HG02588 (cell line): ENCODE results near the gene MAGEA11.
"Not testable (repeated sequence)": the region's sequence is repeated elsewhere in the genome, so short reads cannot be mapped to it uniquely, and the experiment has no call there.

ENCODE experiments used
- ATAC-seq: cut with Tn5 transposase; IDR thresholded peaks from one replicate; pipeline ENCODE4 v1.9.1; 2021; ENCODE audit warnings: mild to moderate bottlenecking, moderate library complexity; ENCODE audit not compliant: unreplicated experiment

MAGEA11 gene

GRCh38 chrX:149717803-149718202 is 5.9 kb downstream of the MAGEA11 start:
- no peak for ATAC-seq

DNA sequence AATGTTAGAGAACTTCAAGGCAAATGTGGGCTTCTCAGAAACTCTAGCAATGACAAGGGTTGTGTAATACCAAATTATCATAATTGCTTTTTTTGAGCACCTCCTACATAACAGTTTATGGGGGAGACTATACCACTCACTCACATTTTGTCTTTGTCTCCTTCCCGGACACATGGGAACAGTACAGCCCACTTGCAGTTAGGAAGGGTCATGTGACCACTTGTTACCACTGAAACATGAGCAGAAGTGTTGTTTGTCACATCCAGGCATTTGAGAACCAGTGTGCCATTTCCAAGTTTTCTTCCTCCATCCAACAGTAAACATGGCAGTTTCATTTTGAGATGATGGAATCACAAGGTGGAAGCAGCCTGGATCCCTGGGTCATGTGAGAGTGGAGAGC is 6.9 kb downstream of the MAGEA11 start:
- ATAC-seq: no peak

GRCh38 chrX:149720021-149720689 is 8.3 kb downstream of the MAGEA11 start:
- no peak for ATAC-seq

GRCh38 chrX:149721241-149721640 is 9.4 kb downstream of the MAGEA11 start:
- not testable (repeated sequence) for ATAC-seq

- no peak for ATAC-seq
These were observed 9.9 kb downstream of the MAGEA11 start for GRCh38 chrX:149721778-149722177.

GRCh38 chrX:149723583-149724118 is 11.8 kb downstream of the MAGEA11 start:
- ATAC-seq: not testable (repeated sequence)

GRCh38 chrX:149727308-149727707 is 15.4 kb downstream of the MAGEA11 start:
- not testable (repeated sequence) for ATAC-seq

GRCh38 chrX:149742269-149742668 is 30.4 kb downstream of the MAGEA11 start:
- not testable (repeated sequence) for ATAC-seq

DNA sequence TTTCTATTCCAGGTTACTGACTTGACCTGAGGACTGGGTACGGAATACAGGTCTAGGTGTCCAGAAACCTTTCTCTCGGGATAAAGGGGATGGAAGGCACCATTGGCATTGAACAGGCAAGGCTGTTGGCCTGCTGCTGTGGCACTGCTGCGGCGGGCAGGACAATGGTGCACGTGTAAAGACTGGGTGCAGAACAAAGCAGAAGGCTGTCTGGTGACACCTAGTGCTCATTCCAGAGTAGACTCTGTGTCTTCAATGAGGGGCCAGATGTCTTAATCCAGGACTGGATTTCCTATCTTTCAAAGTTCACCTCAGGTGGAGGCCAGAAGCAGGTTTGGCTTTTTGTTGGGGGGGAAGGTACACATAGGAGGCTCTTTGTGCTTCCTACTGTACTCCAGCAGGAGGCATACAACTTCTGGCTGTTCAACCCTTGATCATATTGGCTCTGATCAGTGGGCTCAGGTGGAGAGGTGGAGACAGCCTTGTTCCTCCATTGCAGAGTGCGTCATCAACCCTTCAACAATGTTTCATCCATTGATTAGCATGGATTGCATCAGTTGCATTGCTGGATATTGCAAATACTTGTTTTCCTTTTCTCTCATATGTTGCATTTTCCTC is 34.6 kb downstream of the MAGEA11 start:
- not testable (repeated sequence) for ATAC-seq

- ATAC-seq: no peak
These were observed 45.6 kb downstream of the MAGEA11 start for GRCh38 chrX:149757206-149758067.

- ATAC-seq: no peak
These were observed 46.3 kb downstream of the MAGEA11 start for GRCh38 chrX:149758068-149758714.

DNA sequence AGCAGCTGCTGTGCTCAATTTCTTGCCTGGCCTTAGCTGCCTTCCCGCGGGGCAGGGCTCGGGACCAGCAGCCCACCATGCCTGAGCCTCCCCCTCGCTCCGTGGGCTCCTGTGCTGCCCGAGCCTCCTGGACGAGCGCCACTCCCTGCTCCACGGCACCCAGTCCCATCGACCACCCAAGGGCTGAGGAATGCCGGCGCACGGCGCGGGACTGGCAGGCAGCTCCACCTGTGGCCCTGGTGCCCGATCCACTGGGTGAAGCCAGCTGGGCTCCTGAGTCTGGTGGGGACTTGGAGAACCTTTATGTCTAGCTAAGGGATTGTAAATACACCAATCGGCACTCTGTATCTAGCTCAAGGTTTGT is 46.8 kb downstream of the MAGEA11 start:
- ATAC-seq: not testable (repeated sequence)

- ATAC-seq: no peak
These were observed 48.0 kb downstream of the MAGEA11 start for GRCh38 chrX:149759824-149760223.

DNA sequence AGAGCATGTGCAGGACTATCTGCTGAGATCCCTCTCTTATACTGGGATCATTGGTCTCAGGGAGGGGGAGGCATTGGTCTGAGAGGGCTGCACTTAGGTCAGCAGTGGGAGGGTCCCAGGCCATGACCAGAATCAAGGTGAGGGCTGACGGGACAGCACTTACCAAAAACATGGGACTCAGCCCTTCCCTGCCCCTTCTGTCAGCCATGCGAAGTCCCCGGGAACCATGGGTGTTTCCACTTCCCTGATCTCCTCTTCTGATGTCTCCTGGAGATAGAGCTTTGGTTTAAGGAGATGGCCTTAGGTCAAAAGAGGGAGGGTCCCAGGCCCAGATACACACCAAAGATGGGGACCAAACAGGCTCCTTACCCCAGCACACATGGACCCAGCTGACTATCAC is 49.1 kb downstream of the MAGEA11 start:
- ATAC-seq: no peak

DNA sequence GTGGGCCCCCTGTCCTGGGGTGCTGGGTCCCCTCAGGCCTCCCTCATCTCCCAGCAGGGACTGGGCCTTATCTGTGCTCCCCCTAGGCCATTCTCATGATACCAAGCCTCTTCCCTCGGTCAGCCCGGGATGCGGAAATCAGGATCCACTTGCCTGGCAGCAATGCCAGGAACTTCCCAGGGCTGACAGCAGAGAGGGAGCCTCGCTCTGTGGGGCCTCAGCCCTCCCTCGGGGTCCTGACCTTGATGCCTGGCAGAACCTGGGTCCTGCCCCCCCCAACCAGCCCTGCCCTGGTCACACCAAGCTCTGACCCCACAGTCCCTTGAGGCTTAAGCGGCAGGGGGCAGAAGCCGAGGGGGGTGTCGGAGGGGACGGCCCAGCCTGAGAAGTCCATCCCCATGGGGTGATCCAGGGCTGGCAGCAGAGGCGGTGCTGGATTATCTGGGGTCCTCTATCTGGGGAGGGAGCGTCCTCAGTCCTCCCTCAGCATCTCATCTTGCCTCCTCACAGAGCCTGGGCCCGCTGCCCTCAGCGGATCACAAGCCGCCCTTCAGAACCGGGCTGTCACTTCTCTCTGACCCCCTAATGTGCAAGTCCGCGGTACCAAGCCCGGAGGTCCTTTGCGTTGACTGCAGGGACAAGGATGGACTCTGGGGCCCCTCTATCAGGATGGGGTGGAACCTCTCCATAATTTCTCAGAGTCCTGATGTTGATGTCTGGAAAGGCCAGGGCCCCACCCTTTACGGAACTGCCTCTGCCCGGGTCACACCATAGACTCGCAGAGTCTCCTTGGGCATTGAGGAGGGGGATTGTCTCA is 50.2 kb downstream of the MAGEA11 start:
- not testable (repeated sequence) for ATAC-seq

DNA sequence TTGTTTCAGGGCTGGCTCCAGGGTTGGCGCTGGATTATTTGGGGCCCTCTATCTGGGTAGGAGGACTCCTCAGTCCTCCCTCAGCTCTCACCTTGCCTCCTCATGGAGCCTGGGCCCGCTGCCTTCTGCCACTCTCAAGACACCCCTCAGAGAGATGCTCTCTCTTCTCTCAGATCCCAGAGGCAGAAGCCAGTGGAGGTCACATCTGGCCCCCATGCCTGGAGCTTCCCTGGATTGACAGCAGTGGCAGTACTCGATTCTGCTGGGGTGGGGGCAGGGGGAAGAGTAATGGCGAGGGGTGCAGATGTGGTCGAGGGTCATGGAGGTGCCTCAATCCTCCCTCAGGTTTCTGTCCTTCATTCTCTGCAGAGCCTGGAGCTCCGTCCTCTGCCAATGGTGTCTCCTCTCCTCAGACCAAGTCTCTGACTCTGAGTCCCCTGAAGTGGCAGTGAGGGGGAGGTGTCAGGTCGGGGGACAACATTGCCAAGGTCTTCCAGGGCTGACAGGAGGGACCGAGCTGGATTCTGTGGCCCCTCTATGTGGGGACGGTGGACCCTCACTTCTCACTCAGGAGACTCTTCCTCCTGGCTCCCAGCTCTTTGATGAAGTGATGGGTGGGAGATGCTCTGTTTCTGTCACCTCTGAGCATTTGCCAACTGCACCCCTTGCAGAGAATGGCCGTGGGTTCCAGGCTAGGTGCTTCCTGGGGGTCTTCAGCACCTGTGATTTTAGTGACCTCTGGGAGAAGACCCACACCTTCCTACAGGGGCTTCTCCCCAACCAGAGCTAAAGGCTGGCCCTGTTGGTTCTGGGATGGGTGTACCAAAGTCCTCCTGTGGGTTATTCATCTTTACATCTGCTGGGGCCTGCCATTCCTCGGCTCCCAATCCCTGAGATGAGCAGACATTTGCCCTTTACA is 51.1 kb downstream of the MAGEA11 start:
- no peak for ATAC-seq
